CD8-positive, alpha-beta memory T cell (primary cell): ENCODE data around the gene ZNF26. TPM values are rescaled to one million over a fixed set of nuclear protein-coding genes. Genes with fewer than 3 reads are reported as not detected.
A peak's percentile ranks its signal among the peaks of the same experiment; 100 is the strongest.
"Not testable (repeated sequence)": the region's sequence is repeated elsewhere in the genome, so short reads cannot be mapped to it uniquely, and the experiment has no call there.

Experiments used
- CTCF ChIA-PET: fragments of 350-600 bp; sonication (Branson Sonifier 250); formaldehyde crosslinking; loops from one replicate; lab custom pipeline; 2021; ENCODE audit warnings: antibody characterized with exemption; lab: Charles Lee
- POLR2A ChIA-PET: fragments of 350-600 bp; sonication (Branson Sonifier 250); formaldehyde crosslinking; loops from one replicate; lab custom pipeline; 2021; ENCODE audit warnings: antibody characterized with exemption; lab: Charles Lee
- DNase-seq, 5 donors: peaks; one replicate each; pipeline versions ENCODE4 v3.0.0 to v3.0.0-alpha.2; 2020 to 2022; ENCODE audit warnings: mixed read lengths in 1 of 5
- H3K27ac ChIP-seq: one replicate; pipeline ENCODE4 v1.7.0; 2013; ENCODE audit warnings: low read depth, mild to moderate bottlenecking, low read length, moderate library complexity
- H3K27me3 ChIP-seq: 2 replicates; pipeline ENCODE4 v1.7.0; 2013; ENCODE audit warnings: low read length, mild to moderate bottlenecking; ENCODE audit not compliant: insufficient read depth, poor library complexity, severe bottlenecking
- H3K36me3 ChIP-seq: 2 replicates; pipeline ENCODE4 v1.7.0; 2013; ENCODE audit warnings: mild to moderate bottlenecking, low read length, moderate library complexity; ENCODE audit not compliant: insufficient read depth
- H3K4me1 ChIP-seq: 2 replicates; pipeline ENCODE4 v1.7.0; 2013; ENCODE audit warnings: mild to moderate bottlenecking, low read length, moderate library complexity; ENCODE audit not compliant: insufficient read depth
- H3K4me3 ChIP-seq: 2 replicates; pipeline ENCODE4 v1.7.0; 2013; ENCODE audit warnings: mild to moderate bottlenecking, low read length
- H3K9me3 ChIP-seq: 2 replicates; pipeline ENCODE4 v1.7.0; 2013; ENCODE audit warnings: mild to moderate bottlenecking, low read length
- H3K27ac Mint-ChIP-seq, 8 donors: one replicate each; pipeline ENCODE4 v1.8.0; 2020 to 2021; ENCODE audit warnings: mixed read lengths in 8 of 8, mild to moderate bottlenecking in 6 of 8, inconsistent platforms in 3 of 8, moderate library complexity in 3 of 8
- H3K27me3 Mint-ChIP-seq, 2 donors: one replicate each; pipeline ENCODE4 v1.8.0; 2020 to 2021; ENCODE audit warnings: mixed read lengths in 2 of 2, mild to moderate bottlenecking in 1 of 2, moderate library complexity in 1 of 2
- H3K36me3 Mint-ChIP-seq, 3 donors: one replicate each; pipeline ENCODE4 v1.8.0; 2020 to 2021; ENCODE audit warnings: mixed read lengths in 3 of 3, inconsistent platforms in 1 of 3, mild to moderate bottlenecking in 1 of 3
- H3K4me1 Mint-ChIP-seq, 3 donors: one replicate each; pipeline ENCODE4 v1.8.0; 2020 to 2021; ENCODE audit warnings: mixed read lengths in 3 of 3, inconsistent platforms in 1 of 3, mild to moderate bottlenecking in 1 of 3
- H3K4me3 Mint-ChIP-seq, 7 donors: one replicate each; pipeline ENCODE4 v1.8.0; 2020 to 2021; ENCODE audit warnings: mixed read lengths in 7 of 7, mild to moderate bottlenecking in 6 of 7, moderate library complexity in 4 of 7, inconsistent platforms in 2 of 7
- H3K9me3 Mint-ChIP-seq, 5 donors: one replicate each; pipeline ENCODE4 v1.8.0; 2020 to 2022; ENCODE audit warnings: mixed read lengths in 5 of 5, mild to moderate bottlenecking in 3 of 5, moderate library complexity in 2 of 5, inconsistent platforms in 1 of 5
- polyA plus RNA-seq: library from polyadenylated mRNA; unstranded; fragments of 300-500 nt; fragmentation: Illumina TruSeq; gene quantifications from one replicate; pipeline ENCODE4 v1.2.3, GENCODE V29; 2021
- total RNA-seq, 2 experiments: library from RNA; stranded (reverse); gene quantifications; one replicate each; pipeline ENCODE4 v1.2.3, GENCODE V29; 2021

ZNF26 gene
- total RNA-seq: 10 to 100 TPM; 15.5 to 16.5 TPM
- 19.3 TPM for polyA plus RNA-seq

- peaks cover 4% of the 10 kb centered on the region for H3K36me3 ChIP-seq
- peak within 1 kb of the TSS; percentile 80 for H3K4me3 ChIP-seq
- H3K36me3 Mint-ChIP-seq: peaks cover 17 to 42% (median 40%) of the 10 kb centered on the region in 3 donors
- peak; percentile 78 to 91 (median 83) for DNase-seq
- H3K4me1 ChIP-seq: peaks cover 23% of the 10 kb centered on the region
- CTCF ChIA-PET: interaction anchor here (1.0 to 1.5 kb wide), 2 partner anchors 77 to 195 kb away, joined by 4 to 5 read pairs; partner anchors contain the start of gene ZNF268
- H3K9me3 ChIP-seq: no peaks in the 10 kb centered on the region
- H3K27ac Mint-ChIP-seq: peak within 1 kb of the TSS; percentile 95 to 99 (median 96)
- H3K9me3 Mint-ChIP-seq: peaks cover 6 to 25% (median 17%) of the 10 kb centered on the region in 5 donors
- peaks cover 0 to 15% of the 10 kb centered on the region in 2 donors for H3K27me3 Mint-ChIP-seq
- peak within 1 kb of the TSS; percentile 80 for H3K27ac ChIP-seq
- H3K4me1 Mint-ChIP-seq: peaks cover 36 to 45% (median 43%) of the 10 kb centered on the region in 3 donors
- peak within 1 kb of the TSS; percentile 91 to 97 (median 95) for H3K4me3 Mint-ChIP-seq
- POLR2A ChIA-PET: interaction anchor here (0.6 to 1.5 kb wide), 6 partner anchors 30 to 217 kb away, joined by 3 to 6 read pairs (median 3); partner anchors contain the start of genes ZNF268 and ZNF605
- no peaks in the 10 kb centered on the region for H3K27me3 ChIP-seq
Observed at GRCh38 chr12:132986001-132986884, at the start of gene ZNF26. ZNF26 (plus strand) TSS chr12:132986367; CDS start chr12:132986841, 474 bp downstream.

GRCh38 chr12:132936921-132937320 lies 49.2 kb upstream of the ZNF26 start:
- H3K4me3 ChIP-seq, DNase-seq, CTCF ChIA-PET, H3K4me3 Mint-ChIP-seq, H3K27ac ChIP-seq, H3K27ac Mint-ChIP-seq, H3K27me3 Mint-ChIP-seq, H3K36me3 ChIP-seq, H3K4me1 Mint-ChIP-seq, H3K27me3 ChIP-seq, H3K4me1 ChIP-seq, POLR2A ChIA-PET: not testable (repeated sequence)
- peaks cover 14% of the 10 kb centered on the region for H3K9me3 ChIP-seq
- Mint-ChIP-seq H3K36me3 (peaks cover 17 to 57% (median 42%) of the 10 kb centered on the region in 3 donors), H3K9me3 (peaks cover 29 to 73% (median 65%) of the 10 kb centered on the region in 5 donors)

- peaks cover 25 to 71% (median 64%) of the 10 kb centered on the region in 5 donors for H3K9me3 Mint-ChIP-seq
- H3K36me3 Mint-ChIP-seq: peaks cover 18 to 56% (median 42%) of the 10 kb centered on the region in 3 donors
Observed at GRCh38 chr12:132937476-132937875, 48.7 kb upstream of the ZNF26 start.

GRCh38 chr12:132938807-132939206 lies 47.4 kb upstream of the ZNF26 start:
- CTCF ChIA-PET: interaction anchor here (0.6 kb wide), 1 partner anchor 18 kb away, joined by 3 read pairs; no protein-coding TSS in a partner anchor
- POLR2A ChIA-PET, H3K27ac Mint-ChIP-seq, DNase-seq, H3K27me3 Mint-ChIP-seq, H3K27ac ChIP-seq, H3K4me1 ChIP-seq, H3K36me3 ChIP-seq, H3K4me3 ChIP-seq, H3K27me3 ChIP-seq, H3K4me3 Mint-ChIP-seq, H3K4me1 Mint-ChIP-seq: not testable (repeated sequence)
- peaks cover 23 to 58% (median 45%) of the 10 kb centered on the region in 3 donors for H3K36me3 Mint-ChIP-seq
- H3K9me3 Mint-ChIP-seq: peaks cover 16 to 70% (median 58%) of the 10 kb centered on the region in 5 donors
- H3K9me3 ChIP-seq: peaks cover 14% of the 10 kb centered on the region

More at GRCh38 chr12:132937476-132937875, 48.7 kb upstream of the ZNF26 start:
- no peaks in the 10 kb centered on the region for H3K4me1 Mint-ChIP-seq
- POLR2A ChIA-PET: no interaction called here
- H3K4me3 Mint-ChIP-seq: no peak overlapping the region
- no peaks in the 10 kb centered on the region for H3K27me3 Mint-ChIP-seq
- no peaks in the 10 kb centered on the region for H3K4me1 ChIP-seq
- no peak overlapping the region for H3K4me3 ChIP-seq
- H3K27ac ChIP-seq: no peak overlapping the region
- CTCF ChIA-PET: no interaction called here
- H3K27ac Mint-ChIP-seq: no peak overlapping the region
- H3K36me3 ChIP-seq: no peaks in the 10 kb centered on the region
- no peak for DNase-seq
- peaks cover 16% of the 10 kb centered on the region for H3K9me3 ChIP-seq
- no peaks in the 10 kb centered on the region for H3K27me3 ChIP-seq

GRCh38 chr12:132940071-132940719 lies 46.0 kb upstream of the ZNF26 start:
- Mint-ChIP-seq H3K4me1 (no peaks in the 10 kb centered on the region), H3K4me3 (no peak overlapping the region), H3K9me3 (peaks cover 16 to 69% (median 53%) of the 10 kb centered on the region in 5 donors), H3K36me3 (peaks cover 28 to 61% (median 54%) of the 10 kb centered on the region in 3 donors), H3K27ac (no peak overlapping the region), H3K27me3 (no peaks in the 10 kb centered on the region)
- DNase-seq: no peak
- ChIA-PET CTCF (no interaction called here), POLR2A (no interaction called here)
- H3K4me3 ChIP-seq: no peak overlapping the region
- H3K27me3 ChIP-seq: no peaks in the 10 kb centered on the region
- peaks cover 7% of the 10 kb centered on the region for H3K9me3 ChIP-seq
- H3K36me3 ChIP-seq: peaks cover 11% of the 10 kb centered on the region
- H3K27ac ChIP-seq: no peak overlapping the region
- H3K4me1 ChIP-seq: no peaks in the 10 kb centered on the region

- POLR2A ChIA-PET: no interaction called here
Observed at GRCh38 chr12:132941336-132941954, 44.7 kb upstream of the ZNF26 start.

GRCh38 chr12:132942611-132943010 lies 43.6 kb upstream of the ZNF26 start:
- POLR2A ChIA-PET: no interaction called here

More at GRCh38 chr12:132941336-132941954, 44.7 kb upstream of the ZNF26 start:
- DNase-seq: no peak
- H3K27me3 ChIP-seq: no peaks in the 10 kb centered on the region
- H3K4me3 ChIP-seq: no peak overlapping the region
- H3K27ac Mint-ChIP-seq: no peak overlapping the region
- peaks cover 32 to 66% (median 59%) of the 10 kb centered on the region in 3 donors for H3K36me3 Mint-ChIP-seq
- no peak overlapping the region for H3K4me3 Mint-ChIP-seq
- H3K4me1 ChIP-seq: no peaks in the 10 kb centered on the region
- H3K27ac ChIP-seq: no peak overlapping the region
- H3K27me3 Mint-ChIP-seq: no peaks in the 10 kb centered on the region
- peaks cover 7% of the 10 kb centered on the region for H3K9me3 ChIP-seq
- peaks cover 11 to 69% (median 51%) of the 10 kb centered on the region in 5 donors for H3K9me3 Mint-ChIP-seq
- H3K4me1 Mint-ChIP-seq: no peaks in the 10 kb centered on the region
- CTCF ChIA-PET: no interaction called here
- H3K36me3 ChIP-seq: peaks cover 22% of the 10 kb centered on the region

More at GRCh38 chr12:132942611-132943010, 43.6 kb upstream of the ZNF26 start:
- peaks cover 6 to 63% (median 39%) of the 10 kb centered on the region in 5 donors for H3K9me3 Mint-ChIP-seq
- CTCF ChIA-PET: no interaction called here
- DNase-seq: no peak
- peaks cover 7% of the 10 kb centered on the region for H3K9me3 ChIP-seq
- H3K4me1 Mint-ChIP-seq: no peaks in the 10 kb centered on the region
- H3K36me3 Mint-ChIP-seq: peaks cover 32 to 64% (median 61%) of the 10 kb centered on the region in 3 donors
- H3K27ac Mint-ChIP-seq: no peak overlapping the region
- no peak overlapping the region for H3K4me3 ChIP-seq
- no peaks in the 10 kb centered on the region for H3K27me3 Mint-ChIP-seq
- no peak overlapping the region for H3K27ac ChIP-seq
- H3K36me3 ChIP-seq: peaks cover 22% of the 10 kb centered on the region
- H3K4me1 ChIP-seq: no peaks in the 10 kb centered on the region
- no peaks in the 10 kb centered on the region for H3K27me3 ChIP-seq
- no peak overlapping the region for H3K4me3 Mint-ChIP-seq
